OCI-LY3 (cell line): Measurements from ENCODE around the gene ST6GALNAC5.

Experiments
- EZH2phosphoT487 ChIP-seq: fragments of 200-600 bp; shearing (Covaris generic); IDR thresholded peaks from 2 replicates; pipeline ENCODE4 v1.6.1; 2018; ENCODE audit warnings: antibody characterized with exemption, mixed run types, low read depth
- TF ChIP-seq, protein P1 (sequence below): fragments of 200-600, 300-600 bp; sonication (generic); IDR thresholded peaks from 2 replicates; pipeline ENCODE4 v1.5.1; 2014; ENCODE audit warnings: antibody characterized with exemption, low read length, low read depth

DNA sequence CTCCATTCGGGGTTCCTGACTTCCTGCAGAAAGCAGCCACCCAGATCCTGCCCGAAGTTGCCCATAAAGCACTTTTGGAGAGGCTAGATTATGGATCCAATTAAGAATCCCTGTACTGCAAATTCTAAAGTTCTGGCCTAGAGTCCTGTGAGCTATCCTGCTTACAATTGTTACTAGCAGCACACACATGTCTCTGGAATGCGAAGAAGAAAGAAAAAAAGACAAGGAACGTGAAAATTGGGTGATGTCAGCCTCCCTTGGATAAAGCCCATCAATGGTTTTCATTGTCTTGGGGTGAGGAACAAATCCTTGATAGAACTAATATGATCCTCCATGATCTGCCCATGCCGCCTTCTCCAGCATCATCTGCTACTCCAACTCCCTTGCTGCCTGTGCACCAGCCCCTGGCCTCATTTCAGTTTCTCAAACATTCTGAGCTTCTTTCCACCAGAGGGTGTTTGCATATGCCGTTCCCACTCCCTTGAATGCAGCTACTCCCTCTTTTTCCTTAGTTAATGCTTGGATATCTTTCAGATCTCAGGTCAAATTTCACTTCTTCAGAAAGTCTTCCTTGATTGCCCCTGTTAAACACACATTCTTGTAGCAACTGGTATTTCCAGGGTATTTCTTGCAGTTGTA is 94.0 kb downstream of the ST6GALNAC5 start:
- TF ChIP-seq, protein P1, sequence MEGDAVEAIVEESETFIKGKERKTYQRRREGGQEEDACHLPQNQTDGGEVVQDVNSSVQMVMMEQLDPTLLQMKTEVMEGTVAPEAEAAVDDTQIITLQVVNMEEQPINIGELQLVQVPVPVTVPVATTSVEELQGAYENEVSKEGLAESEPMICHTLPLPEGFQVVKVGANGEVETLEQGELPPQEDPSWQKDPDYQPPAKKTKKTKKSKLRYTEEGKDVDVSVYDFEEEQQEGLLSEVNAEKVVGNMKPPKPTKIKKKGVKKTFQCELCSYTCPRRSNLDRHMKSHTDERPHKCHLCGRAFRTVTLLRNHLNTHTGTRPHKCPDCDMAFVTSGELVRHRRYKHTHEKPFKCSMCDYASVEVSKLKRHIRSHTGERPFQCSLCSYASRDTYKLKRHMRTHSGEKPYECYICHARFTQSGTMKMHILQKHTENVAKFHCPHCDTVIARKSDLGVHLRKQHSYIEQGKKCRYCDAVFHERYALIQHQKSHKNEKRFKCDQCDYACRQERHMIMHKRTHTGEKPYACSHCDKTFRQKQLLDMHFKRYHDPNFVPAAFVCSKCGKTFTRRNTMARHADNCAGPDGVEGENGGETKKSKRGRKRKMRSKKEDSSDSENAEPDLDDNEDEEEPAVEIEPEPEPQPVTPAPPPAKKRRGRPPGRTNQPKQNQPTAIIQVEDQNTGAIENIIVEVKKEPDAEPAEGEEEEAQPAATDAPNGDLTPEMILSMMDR = no peak
- no peak for TF ChIP-seq EZH2phosphoT487
